Occipital lobe (tissue), 2 donors: Measurements from ENCODE around the gene PCSK2. TPM values are rescaled to one million over a fixed set of nuclear protein-coding genes. Genes with fewer than 3 reads are reported as not detected.

ENCODE experiments used
- DNase-seq: peaks from one replicate; lab custom pipeline; 2025; lab: John Stamatoyannopoulos, UW
- total RNA-seq: library from RNA; depleted of rRNA; stranded (reverse); fragments of >200 nt; gene quantifications from one replicate; pipeline ENCODE4 v1.2.3, GENCODE V29; 2014

The PCSK2 gene
- total RNA-seq, 1 donor from 2014 or later = 37.9 TPM

- no peak for DNase-seq
These were observed 100.6 kb downstream of the PCSK2 start for GRCh38 chr20:17327185-17328148.

- DNase-seq = no peak
These were observed 108.1 kb downstream of the PCSK2 start for GRCh38 chr20:17334932-17335331.

- DNase-seq = no peak
These were observed 112.2 kb downstream of the PCSK2 start for GRCh38 chr20:17339000-17339399.

GRCh38 chr20:17343091-17343490, 116.3 kb downstream of the PCSK2 start:
- DNase-seq = no peak

- no peak for DNase-seq
These were observed 117.0 kb downstream of the PCSK2 start for GRCh38 chr20:17343656-17344452.

- DNase-seq = no peak
These were observed 118.0 kb downstream of the PCSK2 start for GRCh38 chr20:17344790-17345189.

- no peak for DNase-seq
These were observed 118.5 kb downstream of the PCSK2 start for GRCh38 chr20:17345321-17345720.

GRCh38 chr20:17350321-17350720, 123.5 kb downstream of the PCSK2 start:
- no peak for DNase-seq

- DNase-seq = no peak
These were observed 130.4 kb downstream of the PCSK2 start for GRCh38 chr20:17357238-17357637.

GRCh38 chr20:17358854-17359253, 132.0 kb downstream of the PCSK2 start:
- DNase-seq = no peak

- DNase-seq = no peak
These were observed 137.8 kb downstream of the PCSK2 start for GRCh38 chr20:17364681-17365080.

GRCh38 chr20:17365831-17366230, 139.0 kb downstream of the PCSK2 start:
- DNase-seq = no peak

- DNase-seq = no peak
These were observed 142.7 kb downstream of the PCSK2 start for GRCh38 chr20:17369506-17369905.

- DNase-seq = no peak
These were observed 146.1 kb downstream of the PCSK2 start for GRCh38 chr20:17372806-17373440.

- no peak for DNase-seq
These were observed 147.2 kb downstream of the PCSK2 start for GRCh38 chr20:17374086-17374485.

GRCh38 chr20:17376031-17376430, 149.2 kb downstream of the PCSK2 start:
- DNase-seq = no peak

- DNase-seq = no peak
These were observed 150.4 kb downstream of the PCSK2 start for GRCh38 chr20:17377231-17377630.

GRCh38 chr20:17379651-17380050, 152.8 kb downstream of the PCSK2 start:
- DNase-seq = no peak

GRCh38 chr20:17380801-17381200, 154.0 kb downstream of the PCSK2 start:
- DNase-seq = no peak

GRCh38 chr20:17381724-17382123, 154.9 kb downstream of the PCSK2 start:
- DNase-seq = no peak

GRCh38 chr20:17385798-17386197, 159.0 kb downstream of the PCSK2 start:
- DNase-seq = no peak

GRCh38 chr20:17390655-17391054, 163.8 kb downstream of the PCSK2 start:
- no peak for DNase-seq
